Measurements from ENCODE around the gene HOXC6. TPM values are rescaled to one million over a fixed set of nuclear protein-coding genes. Genes with fewer than 3 reads are reported as not detected.

The HOXC6 gene
- total RNA-seq: 0.18 and 0.28 TPM in 2 replicates

DNA sequence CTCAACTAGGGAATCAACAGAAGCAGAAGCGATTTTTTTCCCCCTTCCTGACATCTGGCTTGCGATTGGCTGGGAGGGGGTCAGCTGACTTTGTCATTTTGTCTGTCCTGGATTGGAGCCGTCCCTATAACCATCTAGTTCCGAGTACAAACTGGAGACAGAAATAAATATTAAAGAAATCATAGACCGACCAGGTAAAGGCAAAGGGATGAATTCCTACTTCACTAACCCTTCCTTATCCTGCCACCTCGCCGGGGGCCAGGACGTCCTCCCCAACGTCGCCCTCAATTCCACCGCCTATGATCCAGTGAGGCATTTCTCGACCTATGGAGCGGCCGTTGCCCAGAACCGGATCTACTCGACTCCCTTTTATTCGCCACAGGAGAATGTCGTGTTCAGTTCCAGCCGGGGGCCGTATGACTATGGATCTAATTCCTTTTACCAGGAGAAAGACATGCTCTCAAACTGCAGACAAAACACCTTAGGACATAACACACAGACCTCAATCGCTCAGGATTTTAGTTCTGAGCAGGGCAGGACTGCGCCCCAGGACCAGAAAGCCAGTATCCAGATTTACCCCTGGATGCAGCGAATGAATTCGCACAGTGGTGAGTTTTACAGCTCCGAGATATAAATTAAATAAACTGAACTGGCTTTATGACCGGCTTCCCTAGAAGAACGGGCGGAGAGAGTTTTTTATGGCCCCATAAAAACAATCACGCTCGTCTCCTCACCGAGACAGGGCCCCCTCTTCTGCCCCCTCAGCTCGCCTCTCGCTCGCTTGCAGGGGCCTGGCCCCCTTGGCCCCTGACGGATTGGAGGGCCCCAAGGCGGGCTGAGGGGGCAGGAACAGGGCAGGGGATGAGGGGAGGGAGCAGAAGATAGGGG is at the start of gene HOXC6:
HOXC6 (plus strand) TSS at position 127 of the 888 bp plus-strand sequence; CDS start at position 209, 82 bp downstream.

DNA sequence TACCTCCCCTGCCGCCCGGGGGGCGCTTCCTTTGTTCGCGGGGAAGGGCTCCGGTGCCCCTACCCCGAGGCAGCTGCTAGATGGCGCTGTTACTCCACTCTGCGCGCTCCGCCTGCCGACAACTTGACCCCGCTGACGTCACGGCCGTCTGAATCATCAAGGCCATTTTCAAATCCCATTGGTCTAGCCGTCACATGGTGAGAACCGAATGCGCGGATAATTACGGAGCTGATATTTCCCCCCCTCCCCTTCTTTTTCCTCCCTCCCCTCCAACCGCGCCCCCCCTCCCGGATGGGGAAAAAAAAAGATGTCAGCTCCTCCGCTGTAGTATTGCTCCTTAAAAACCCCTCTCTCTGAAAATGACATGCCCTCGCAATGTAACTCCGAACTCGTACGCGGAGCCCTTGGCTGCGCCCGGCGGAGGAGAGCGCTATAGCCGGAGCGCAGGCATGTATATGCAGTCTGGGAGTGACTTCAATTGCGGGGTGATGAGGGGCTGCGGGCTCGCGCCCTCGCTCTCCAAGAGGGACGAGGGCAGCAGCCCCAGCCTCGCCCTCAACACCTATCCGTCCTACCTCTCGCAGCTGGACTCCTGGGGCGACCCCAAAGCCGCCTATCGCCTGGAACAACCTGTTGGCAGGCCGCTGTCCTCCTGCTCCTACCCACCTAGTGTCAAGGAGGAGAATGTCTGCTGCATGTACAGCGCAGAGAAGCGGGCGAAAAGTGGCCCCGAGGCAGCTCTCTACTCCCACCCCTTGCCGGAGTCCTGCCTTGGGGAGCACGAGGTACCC is 43.1 kb upstream of the HOXC6 start, which contains the start of gene HOXC10:
HOXC10 (plus strand) TSS at position 246 of the 791 bp plus-strand sequence; CDS start at position 360, 114 bp downstream.

DNA sequence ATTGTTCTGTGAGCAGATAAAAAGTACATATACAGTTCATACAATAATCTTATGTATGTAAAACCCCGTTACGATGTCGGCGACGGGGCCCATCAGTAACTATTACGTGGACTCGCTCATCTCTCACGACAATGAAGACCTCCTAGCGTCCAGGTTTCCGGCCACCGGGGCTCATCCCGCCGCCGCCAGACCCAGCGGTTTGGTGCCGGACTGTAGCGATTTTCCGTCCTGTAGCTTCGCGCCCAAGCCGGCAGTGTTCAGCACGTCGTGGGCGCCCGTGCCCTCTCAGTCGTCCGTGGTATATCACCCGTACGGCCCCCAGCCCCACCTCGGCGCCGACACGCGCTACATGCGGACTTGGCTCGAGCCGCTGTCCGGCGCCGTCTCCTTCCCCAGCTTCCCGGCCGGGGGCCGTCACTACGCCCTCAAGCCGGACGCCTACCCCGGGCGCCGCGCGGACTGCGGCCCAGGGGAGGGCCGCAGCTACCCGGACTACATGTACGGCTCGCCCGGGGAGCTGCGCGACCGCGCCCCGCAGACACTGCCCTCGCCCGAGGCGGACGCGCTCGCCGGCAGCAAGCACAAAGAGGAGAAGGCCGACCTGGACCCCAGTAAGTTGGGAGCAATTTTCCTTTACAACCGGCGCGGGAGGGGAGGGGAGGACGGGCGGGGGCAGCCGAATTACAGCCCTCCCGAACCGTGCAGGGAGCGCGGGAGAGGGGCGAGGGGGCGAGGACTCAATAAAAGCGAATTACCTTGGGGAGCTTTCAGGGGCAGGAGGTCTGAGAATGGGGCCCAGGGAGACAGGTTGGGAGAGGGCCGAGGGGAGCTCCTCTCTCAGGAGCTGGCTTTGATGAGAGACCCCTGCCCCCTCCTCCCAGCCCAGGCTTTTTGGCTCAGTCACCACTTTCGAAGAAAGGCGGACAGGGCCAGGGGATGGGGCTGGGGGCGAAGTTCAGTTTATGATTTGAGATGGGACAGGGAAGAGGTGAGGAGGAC is 27.8 kb upstream of the HOXC6 start, which contains the start of gene HOXC9:
HOXC9 (plus strand) TSS at position 46 of the 999 bp plus-strand sequence; CDS start at position 74, 28 bp downstream.

DNA sequence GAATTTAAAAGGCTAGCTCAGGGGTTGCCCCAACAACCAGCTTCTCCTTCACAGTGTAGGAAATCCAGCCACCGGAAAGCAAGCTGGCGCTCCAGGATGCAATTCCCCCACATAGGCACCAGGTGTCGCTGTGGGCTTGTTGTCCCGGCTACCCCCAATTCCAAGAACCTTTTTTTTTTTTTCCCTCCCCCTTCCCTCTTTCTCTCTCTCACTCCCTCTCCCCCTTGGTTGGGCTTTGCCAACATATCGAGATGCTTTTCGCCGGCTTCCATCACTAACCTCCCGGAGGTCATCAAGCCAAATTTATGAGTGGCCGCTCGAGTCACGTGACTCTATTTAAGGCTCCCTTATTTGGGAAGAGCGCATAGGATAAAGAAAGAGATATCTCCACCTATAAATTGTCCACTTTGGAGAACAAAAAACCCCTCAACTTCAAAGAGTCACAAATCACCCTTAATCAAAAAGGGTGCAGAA is 4.4 kb downstream of the HOXC6 start, which contains the start of gene HOXC5:
HOXC5 (plus strand) TSS at position 424 of the 474 bp plus-strand sequence. CDS start 73 bp downstream, outside the sequence.

DNA sequence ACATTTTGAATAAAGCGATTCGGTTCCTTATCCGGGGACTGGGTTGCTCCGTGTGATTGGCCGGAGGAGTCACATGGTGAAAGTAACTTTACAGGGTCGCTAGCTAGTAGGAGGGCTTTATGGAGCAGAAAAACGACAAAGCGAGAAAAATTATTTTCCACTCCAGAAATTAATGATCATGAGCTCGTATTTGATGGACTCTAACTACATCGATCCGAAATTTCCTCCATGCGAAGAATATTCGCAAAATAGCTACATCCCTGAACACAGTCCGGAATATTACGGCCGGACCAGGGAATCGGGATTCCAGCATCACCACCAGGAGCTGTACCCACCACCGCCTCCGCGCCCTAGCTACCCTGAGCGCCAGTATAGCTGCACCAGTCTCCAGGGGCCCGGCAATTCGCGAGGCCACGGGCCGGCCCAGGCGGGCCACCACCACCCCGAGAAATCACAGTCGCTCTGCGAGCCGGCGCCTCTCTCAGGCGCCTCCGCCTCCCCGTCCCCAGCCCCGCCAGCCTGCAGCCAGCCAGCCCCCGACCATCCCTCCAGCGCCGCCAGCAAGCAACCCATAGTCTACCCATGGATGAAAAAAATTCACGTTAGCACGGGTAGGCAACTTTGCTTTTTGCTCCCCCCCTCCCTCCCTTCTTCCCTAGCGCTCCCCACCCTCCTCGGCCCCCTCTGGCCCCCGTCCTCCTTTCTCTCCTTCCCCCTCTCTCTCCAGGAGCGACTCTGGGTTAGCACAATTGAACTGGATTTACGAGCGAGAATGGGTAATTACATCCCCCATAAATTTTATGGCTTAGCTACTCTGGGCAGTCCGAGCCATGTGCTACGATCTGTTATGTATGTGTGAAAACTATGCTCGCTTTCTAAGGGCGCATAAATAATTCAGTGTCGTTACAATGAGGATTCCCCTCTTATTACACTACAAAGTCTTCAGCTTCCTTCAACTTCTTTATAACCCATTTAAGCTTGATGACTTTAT is 25.8 kb downstream of the HOXC6 start, which contains the start of gene HOXC4:
HOXC4 (plus strand) TSS at position 85 of the 991 bp plus-strand sequence; CDS start at position 173, 88 bp downstream.

Other genes starting within 250 kb of the HOXC6 start
- not detected in 2 replicates for gene HOXC13, start 89.6 kb upstream of the HOXC6 start, total RNA-seq
- not detected in 2 replicates for gene HOXC12, start 73.5 kb upstream of the HOXC6 start, total RNA-seq
- under 0.01 and 0.14 TPM in 2 replicates for gene HOXC11, start 55.3 kb upstream of the HOXC6 start, total RNA-seq
- gene HOTAIR, start 53.5 kb upstream of the HOXC6 start, total RNA-seq: 0.09 and 0.28 TPM in 2 replicates
- gene HOXC10, start 43.3 kb upstream of the HOXC6 start, total RNA-seq: 0.18 and 0.43 TPM in 2 replicates
- gene HOXC9, start 28.3 kb upstream of the HOXC6 start, total RNA-seq: 0.28 and 0.57 TPM in 2 replicates
- gene HOXC8, start 19.5 kb upstream of the HOXC6 start, total RNA-seq: under 0.01 and 0.18 TPM in 2 replicates
- gene HOXC5, start 4.6 kb downstream of the HOXC6 start, total RNA-seq: not detected in 2 replicates
- gene HOXC4, start 25.4 kb downstream of the HOXC6 start, total RNA-seq: 0.09 and 0.14 TPM in 2 replicates
- 23.4 and 25.0 TPM in 2 replicates for gene SMUG1, start 160.5 kb downstream of the HOXC6 start, total RNA-seq

All from smooth muscle cell of bladder (primary cell).